ENCODE measurements around the gene CACNA1D. TPM values are rescaled to one million over a fixed set of nuclear protein-coding genes. Genes with fewer than 3 reads are reported as not detected.

The CACNA1D gene
- polyA plus RNA-seq, 4 donors: 2.2 to 133 (median 6.2) TPM

GRCh38 chr3:53721187-53722119, 227.0 kb downstream of the CACNA1D start:
- no peak for DNase-seq
- no peak overlapping the region for H3K27ac ChIP-seq (ENCODE audit: low read depth in 1 of 3, low read length in 2 of 3)
- peaks cover 0 to 3% (median 0%) of the 10 kb centered on the region in 3 donors for H3K27me3 ChIP-seq (ENCODE audit: control insufficient read depth in 3 of 3, insufficient read depth in 3 of 3, low read length in 3 of 3)
- no peaks in the 10 kb centered on the region for H3K4me1 ChIP-seq (ENCODE audit: control insufficient read depth in 3 of 3, insufficient read depth in 2 of 3, low read depth in 1 of 3, low read length in 2 of 3)
- no peak for FAIRE-seq
- no peaks in the 10 kb centered on the region for H3K9me3 ChIP-seq (ENCODE audit: control insufficient read depth in 2 of 2, insufficient read depth in 1 of 2, low read depth in 1 of 2, low read length in 1 of 2)
- H3K36me3 ChIP-seq (ENCODE audit: control insufficient read depth in 3 of 3, insufficient read depth in 2 of 3, low read depth in 1 of 3, low read length in 3 of 3): peaks cover 0 to 52% (median 0%) of the 10 kb centered on the region in 3 donors
- no peak overlapping the region for H3K4me3 ChIP-seq (ENCODE audit: low read depth in 1 of 3, low read length in 3 of 3)
- 61 to 75% (median 69%) methylated on average over 6 of the region's 6 CpGs for WGBS, 3 donors

GRCh38 chr3:53724566-53724965, 230.2 kb downstream of the CACNA1D start:
- 88 to 100% (median 89%) methylated on average over 2 of the region's 2 CpGs for WGBS, 3 donors
- FAIRE-seq (no peak), DNase-seq (no peak)
- peaks cover 0 to 3% (median 0%) of the 10 kb centered on the region in 3 donors for H3K27me3 ChIP-seq (ENCODE audit: control insufficient read depth in 3 of 3, insufficient read depth in 3 of 3, low read length in 3 of 3)
- no peaks in the 10 kb centered on the region for H3K4me1 ChIP-seq (ENCODE audit: control insufficient read depth in 3 of 3, insufficient read depth in 2 of 3, low read depth in 1 of 3, low read length in 2 of 3)
- H3K9me3 ChIP-seq (ENCODE audit: control insufficient read depth in 2 of 2, insufficient read depth in 1 of 2, low read depth in 1 of 2, low read length in 1 of 2): no peaks in the 10 kb centered on the region
- H3K27ac ChIP-seq (ENCODE audit: low read depth in 1 of 3, low read length in 2 of 3): no peak overlapping the region
- H3K36me3 ChIP-seq (ENCODE audit: control insufficient read depth in 3 of 3, insufficient read depth in 2 of 3, low read depth in 1 of 3, low read length in 3 of 3): peaks cover 0 to 36% (median 0%) of the 10 kb centered on the region in 3 donors
- H3K4me3 ChIP-seq (ENCODE audit: low read depth in 1 of 3, low read length in 3 of 3): no peak overlapping the region

DNA sequence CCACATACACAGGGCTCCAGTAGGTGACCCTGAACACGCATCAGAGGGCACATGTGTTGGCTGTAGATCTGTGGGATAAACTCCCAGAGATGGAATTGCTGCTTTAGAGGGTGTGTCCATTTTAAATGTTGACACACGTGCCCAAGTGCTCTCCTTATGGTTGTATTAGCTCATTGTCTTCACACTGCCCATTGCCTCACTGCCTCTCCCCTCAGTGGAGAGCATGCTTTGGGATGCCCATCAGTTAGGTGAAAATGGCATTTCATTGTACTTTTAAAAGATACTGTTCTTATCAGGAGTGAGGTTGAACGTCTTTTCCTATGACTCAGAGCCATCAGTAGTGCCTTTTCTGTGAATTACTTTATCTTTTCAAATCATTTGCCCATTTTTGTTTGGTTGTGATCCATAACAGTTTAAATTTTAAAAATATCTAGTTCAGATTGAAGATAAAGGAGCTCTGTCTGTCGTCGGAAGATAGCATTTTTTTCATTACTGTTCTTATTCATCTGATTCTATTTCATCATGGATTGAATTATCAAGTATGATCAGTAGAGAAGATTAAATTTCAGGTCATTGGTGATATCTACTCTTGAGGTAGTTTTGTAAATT, 231.1 kb downstream of the CACNA1D start:
- no peaks in the 10 kb centered on the region for H3K9me3 ChIP-seq (ENCODE audit: control insufficient read depth in 2 of 2, insufficient read depth in 1 of 2, low read depth in 1 of 2, low read length in 1 of 2)
- H3K27ac ChIP-seq (ENCODE audit: low read depth in 1 of 3, low read length in 2 of 3): no peak overlapping the region
- 66 to 69% (median 67%) methylated on average over 5 of the region's 5 CpGs for WGBS, 3 donors
- peaks cover 0 to 3% (median 0%) of the 10 kb centered on the region in 3 donors for H3K27me3 ChIP-seq (ENCODE audit: control insufficient read depth in 3 of 3, insufficient read depth in 3 of 3, low read length in 3 of 3)
- FAIRE-seq: no peak
- no peak for DNase-seq
- peaks cover 0 to 40% (median 0%) of the 10 kb centered on the region in 3 donors for H3K36me3 ChIP-seq (ENCODE audit: control insufficient read depth in 3 of 3, insufficient read depth in 2 of 3, low read depth in 1 of 3, low read length in 3 of 3)
- H3K4me1 ChIP-seq (ENCODE audit: control insufficient read depth in 3 of 3, insufficient read depth in 2 of 3, low read depth in 1 of 3, low read length in 2 of 3): no peaks in the 10 kb centered on the region
- H3K4me3 ChIP-seq (ENCODE audit: low read depth in 1 of 3, low read length in 3 of 3): no peak overlapping the region

DNA sequence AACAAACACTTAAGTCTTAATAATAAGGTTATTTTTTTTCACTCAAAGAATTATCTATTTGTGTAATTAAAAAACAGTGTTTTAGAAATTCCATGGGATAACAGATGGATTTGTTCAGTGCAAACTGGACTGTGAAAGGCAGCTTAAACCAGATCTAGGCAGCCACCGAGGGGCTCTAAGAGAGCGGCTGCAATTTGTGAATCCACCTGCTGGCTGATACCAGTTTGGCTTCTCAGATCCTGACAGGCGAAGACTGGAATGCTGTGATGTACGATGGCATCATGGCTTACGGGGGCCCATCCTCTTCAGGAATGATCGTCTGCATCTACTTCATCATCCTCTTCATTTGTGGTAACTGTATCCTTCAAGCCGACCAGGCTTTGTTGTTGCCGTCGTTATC, 232.2 kb downstream of the CACNA1D start:
- H3K36me3 ChIP-seq (ENCODE audit: control insufficient read depth in 3 of 3, insufficient read depth in 2 of 3, low read depth in 1 of 3, low read length in 3 of 3): peaks cover 0 to 40% (median 0%) of the 10 kb centered on the region in 3 donors
- peaks cover 0 to 3% (median 0%) of the 10 kb centered on the region in 3 donors for H3K27me3 ChIP-seq (ENCODE audit: control insufficient read depth in 3 of 3, insufficient read depth in 3 of 3, low read length in 3 of 3)
- 80 to 94% (median 84%) methylated on average over 9 of the region's 9 CpGs for WGBS, 3 donors
- no peak overlapping the region for H3K4me3 ChIP-seq (ENCODE audit: low read depth in 1 of 3, low read length in 3 of 3)
- H3K27ac ChIP-seq (ENCODE audit: low read depth in 1 of 3, low read length in 2 of 3): no peak overlapping the region
- no peak for DNase-seq
- no peak for FAIRE-seq
- H3K4me1 ChIP-seq (ENCODE audit: control insufficient read depth in 3 of 3, insufficient read depth in 2 of 3, low read depth in 1 of 3, low read length in 2 of 3): no peaks in the 10 kb centered on the region
- H3K9me3 ChIP-seq (ENCODE audit: control insufficient read depth in 2 of 2, insufficient read depth in 1 of 2, low read depth in 1 of 2, low read length in 1 of 2): no peaks in the 10 kb centered on the region

DNA sequence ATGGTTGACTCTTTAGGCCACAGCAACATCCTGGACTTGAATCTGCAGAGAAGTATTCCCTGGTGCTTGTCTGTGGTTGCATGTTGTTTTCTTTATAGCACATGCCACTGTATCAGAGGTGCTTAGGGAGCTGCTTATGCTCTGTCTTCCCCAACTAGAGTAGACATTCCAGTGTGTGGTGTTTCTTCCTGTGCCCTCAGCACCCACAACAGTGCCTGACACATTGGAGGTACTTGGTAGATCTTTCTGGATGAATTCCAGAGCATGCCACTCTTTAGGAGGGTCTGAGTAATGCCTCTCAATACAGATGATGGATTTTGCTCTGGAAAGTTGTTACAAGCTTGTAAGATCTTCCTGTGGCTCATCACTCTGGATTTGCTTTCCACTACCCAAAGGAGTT, 234.2 kb downstream of the CACNA1D start:
- no peak for FAIRE-seq

GRCh38 chr3:53729159-53729558, 234.7 kb downstream of the CACNA1D start:
- no peak for DNase-seq
- no peak for FAIRE-seq
- Histone ChIP-seq H3K36me3 (ENCODE audit: control insufficient read depth in 3 of 3, insufficient read depth in 2 of 3, low read depth in 1 of 3, low read length in 3 of 3) (peaks cover 0 to 42% (median 0%) of the 10 kb centered on the region in 3 donors), H3K27me3 (ENCODE audit: control insufficient read depth in 3 of 3, insufficient read depth in 3 of 3, low read length in 3 of 3) (peaks cover 0 to 3% (median 0%) of the 10 kb centered on the region in 3 donors), H3K27ac (ENCODE audit: low read depth in 1 of 3, low read length in 2 of 3) (no peak overlapping the region), H3K4me1 (ENCODE audit: control insufficient read depth in 3 of 3, insufficient read depth in 2 of 3, low read depth in 1 of 3, low read length in 2 of 3) (no peaks in the 10 kb centered on the region), H3K4me3 (ENCODE audit: low read depth in 1 of 3, low read length in 3 of 3) (no peak overlapping the region), H3K9me3 (ENCODE audit: control insufficient read depth in 2 of 2, insufficient read depth in 1 of 2, low read depth in 1 of 2, low read length in 1 of 2) (no peaks in the 10 kb centered on the region)
- 76 to 85% (median 80%) methylated on average over 6 of the region's 6 CpGs for WGBS, 3 donors

More for the DNA sequence above, 234.2 kb downstream of the CACNA1D start:
- Histone ChIP-seq H3K4me1 (ENCODE audit: control insufficient read depth in 3 of 3, insufficient read depth in 2 of 3, low read depth in 1 of 3, low read length in 2 of 3) (no peaks in the 10 kb centered on the region), H3K36me3 (ENCODE audit: control insufficient read depth in 3 of 3, insufficient read depth in 2 of 3, low read depth in 1 of 3, low read length in 3 of 3) (peaks cover 0 to 42% (median 0%) of the 10 kb centered on the region in 3 donors), H3K9me3 (ENCODE audit: control insufficient read depth in 2 of 2, insufficient read depth in 1 of 2, low read depth in 1 of 2, low read length in 1 of 2) (no peaks in the 10 kb centered on the region), H3K27me3 (ENCODE audit: control insufficient read depth in 3 of 3, insufficient read depth in 3 of 3, low read length in 3 of 3) (peaks cover 0 to 3% (median 0%) of the 10 kb centered on the region in 3 donors), H3K27ac (ENCODE audit: low read depth in 1 of 3, low read length in 2 of 3) (no peak overlapping the region), H3K4me3 (ENCODE audit: low read depth in 1 of 3, low read length in 3 of 3) (no peak overlapping the region)
- DNase-seq: no peak

DNA sequence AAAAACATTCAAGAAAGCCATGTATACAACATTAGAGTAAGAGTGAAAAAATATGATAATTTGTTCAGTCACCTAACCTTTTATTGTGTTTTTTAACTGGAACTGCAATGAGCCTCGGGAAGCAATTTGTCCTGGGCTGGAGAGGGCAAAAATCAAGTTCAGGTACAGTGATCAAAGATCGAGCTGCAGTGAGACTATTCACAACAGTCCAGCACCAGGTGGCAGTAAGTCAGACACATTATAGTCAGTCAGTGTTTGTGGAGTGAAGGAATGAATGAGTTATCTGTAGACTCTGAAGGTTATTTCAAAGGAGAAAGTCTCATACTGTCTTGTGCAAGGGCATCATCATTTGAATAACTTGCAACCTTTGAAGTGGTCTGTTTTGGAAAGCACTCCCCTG, 235.2 kb downstream of the CACNA1D start:
- no peak for FAIRE-seq
- Histone ChIP-seq H3K4me1 (ENCODE audit: control insufficient read depth in 3 of 3, insufficient read depth in 2 of 3, low read depth in 1 of 3, low read length in 2 of 3) (no peaks in the 10 kb centered on the region), H3K9me3 (ENCODE audit: control insufficient read depth in 2 of 2, insufficient read depth in 1 of 2, low read depth in 1 of 2, low read length in 1 of 2) (no peaks in the 10 kb centered on the region), H3K27me3 (ENCODE audit: control insufficient read depth in 3 of 3, insufficient read depth in 3 of 3, low read length in 3 of 3) (no peaks in the 10 kb centered on the region), H3K27ac (ENCODE audit: low read depth in 1 of 3, low read length in 2 of 3) (no peak overlapping the region), H3K36me3 (ENCODE audit: control insufficient read depth in 3 of 3, insufficient read depth in 2 of 3, low read depth in 1 of 3, low read length in 3 of 3) (peaks cover 0 to 38% (median 0%) of the 10 kb centered on the region in 3 donors), H3K4me3 (ENCODE audit: low read depth in 1 of 3, low read length in 3 of 3) (no peak overlapping the region)
- WGBS, 3 donors: 13 to 54% (median 16%) methylated on average over 2 of the region's 2 CpGs
- DNase-seq: peak; percentile 61 to 72

- no peaks in the 10 kb centered on the region for H3K9me3 ChIP-seq (ENCODE audit: control insufficient read depth in 2 of 2, insufficient read depth in 1 of 2, low read depth in 1 of 2, low read length in 1 of 2)
- 55 to 78% (median 74%) methylated on average over 8 of the region's 8 CpGs for WGBS, 3 donors
- no peaks in the 10 kb centered on the region for H3K4me1 ChIP-seq (ENCODE audit: control insufficient read depth in 3 of 3, insufficient read depth in 2 of 3, low read depth in 1 of 3, low read length in 2 of 3)
- FAIRE-seq (no peak), DNase-seq (no peak)
- H3K27ac ChIP-seq (ENCODE audit: low read depth in 1 of 3, low read length in 2 of 3): no peak overlapping the region
- H3K36me3 ChIP-seq (ENCODE audit: control insufficient read depth in 3 of 3, insufficient read depth in 2 of 3, low read depth in 1 of 3, low read length in 3 of 3): peaks cover 0 to 41% (median 0%) of the 10 kb centered on the region in 3 donors
- H3K27me3 ChIP-seq (ENCODE audit: control insufficient read depth in 3 of 3, insufficient read depth in 3 of 3, low read length in 3 of 3): no peaks in the 10 kb centered on the region
- no peak overlapping the region for H3K4me3 ChIP-seq (ENCODE audit: low read depth in 1 of 3, low read length in 3 of 3)
Observed at GRCh38 chr3:53730576-53730975, 236.2 kb downstream of the CACNA1D start.
